ENCODE measurements around the gene CCDC186. TPM values are rescaled to one million over a fixed set of nuclear protein-coding genes. Genes with fewer than 3 reads are reported as not detected.

The CCDC186 gene
- total RNA-seq, 1 experiment from 2014 or later, result 32.7 TPM

DNA sequence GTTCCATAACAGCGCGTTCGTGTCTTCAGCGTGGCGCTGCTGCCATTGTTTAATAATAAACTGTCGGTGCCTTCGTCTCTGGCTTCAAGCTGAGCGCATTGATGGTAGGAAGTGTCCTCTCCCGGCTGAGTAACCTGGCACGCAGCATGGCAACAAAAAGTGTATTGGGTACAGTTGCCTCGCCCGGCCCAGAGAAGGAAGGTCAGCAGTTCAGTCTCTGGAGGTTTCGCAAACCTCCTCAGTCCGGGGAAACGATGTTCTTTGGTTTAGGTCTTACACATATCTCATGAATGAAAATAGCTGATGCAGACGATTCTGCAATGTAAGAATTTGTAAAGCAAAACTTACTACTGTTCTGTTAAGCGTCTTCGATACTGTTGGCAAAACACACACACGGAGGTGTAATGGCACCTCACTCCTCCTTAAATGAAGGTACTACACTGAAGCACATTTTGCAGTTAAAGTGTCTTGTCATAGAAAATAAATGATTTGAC lies 739 bp upstream of the CCDC186 start:
- Mint-ChIP-seq H3K27ac (no peak overlapping the region), H3K4me3 (peak overlapping the region; percentile 99), H3K36me3 (peaks cover 14% of the 10 kb centered on the region), H3K9me3 (peaks cover 3% of the 10 kb centered on the region; the same call in 1 of the 2 replicates), H3K27me3 (ENCODE audit: low read depth) (peaks cover 12% of the 10 kb centered on the region), H3K4me1 (peaks cover 40% of the 10 kb centered on the region)
- CTCF ChIA-PET, result interaction anchor here (0.9 to 1.1 kb wide), 3 partner anchors 21 to 284 kb away, joined by 3 to 9 read pairs (median 4); no protein-coding TSS in a partner anchor
- DNase-seq (ENCODE audit: low spot score), result no peak
- TF ChIP-seq, protein P1, sequence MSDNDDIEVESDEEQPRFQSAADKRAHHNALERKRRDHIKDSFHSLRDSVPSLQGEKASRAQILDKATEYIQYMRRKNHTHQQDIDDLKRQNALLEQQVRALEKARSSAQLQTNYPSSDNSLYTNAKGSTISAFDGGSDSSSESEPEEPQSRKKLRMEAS (CRISPR knock-in tag; IDR thresholded peaks at IDR 0.05), result peak; percentile 43; the same call in 1 of the 2 replicates
- TF ChIP-seq, protein P2, sequence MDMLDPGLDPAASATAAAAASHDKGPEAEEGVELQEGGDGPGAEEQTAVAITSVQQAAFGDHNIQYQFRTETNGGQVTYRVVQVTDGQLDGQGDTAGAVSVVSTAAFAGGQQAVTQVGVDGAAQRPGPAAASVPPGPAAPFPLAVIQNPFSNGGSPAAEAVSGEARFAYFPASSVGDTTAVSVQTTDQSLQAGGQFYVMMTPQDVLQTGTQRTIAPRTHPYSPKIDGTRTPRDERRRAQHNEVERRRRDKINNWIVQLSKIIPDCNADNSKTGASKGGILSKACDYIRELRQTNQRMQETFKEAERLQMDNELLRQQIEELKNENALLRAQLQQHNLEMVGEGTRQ (CRISPR knock-in tag; IDR thresholded peaks at IDR 0.05), result no peak
- TF ChIP-seq TEAD1 (CRISPR knock-in tag; IDR thresholded peaks at IDR 0.05) (no peak), HMGA2 (CRISPR knock-in tag; IDR thresholded peaks at IDR 0.05) (no peak), SMAD3 (CRISPR knock-in tag; IDR thresholded peaks at IDR 0.05; ENCODE audit: borderline replicate concordance) (no peak), GRHL2 (CRISPR knock-in tag; IDR thresholded peaks at IDR 0.05; ENCODE audit: insufficient replicate concordance, severe bottlenecking) (no peak), GABPB1 (CRISPR knock-in tag; IDR thresholded peaks at IDR 0.05) (no peak)
- TF ChIP-seq, protein P3, sequence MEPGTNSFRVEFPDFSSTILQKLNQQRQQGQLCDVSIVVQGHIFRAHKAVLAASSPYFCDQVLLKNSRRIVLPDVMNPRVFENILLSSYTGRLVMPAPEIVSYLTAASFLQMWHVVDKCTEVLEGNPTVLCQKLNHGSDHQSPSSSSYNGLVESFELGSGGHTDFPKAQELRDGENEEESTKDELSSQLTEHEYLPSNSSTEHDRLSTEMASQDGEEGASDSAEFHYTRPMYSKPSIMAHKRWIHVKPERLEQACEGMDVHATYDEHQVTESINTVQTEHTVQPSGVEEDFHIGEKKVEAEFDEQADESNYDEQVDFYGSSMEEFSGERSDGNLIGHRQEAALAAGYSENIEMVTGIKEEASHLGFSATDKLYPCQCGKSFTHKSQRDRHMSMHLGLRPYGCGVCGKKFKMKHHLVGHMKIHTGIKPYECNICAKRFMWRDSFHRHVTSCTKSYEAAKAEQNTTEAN (CRISPR knock-in tag; IDR thresholded peaks at IDR 0.05), result no peak
- TF ChIP-seq, protein P4, sequence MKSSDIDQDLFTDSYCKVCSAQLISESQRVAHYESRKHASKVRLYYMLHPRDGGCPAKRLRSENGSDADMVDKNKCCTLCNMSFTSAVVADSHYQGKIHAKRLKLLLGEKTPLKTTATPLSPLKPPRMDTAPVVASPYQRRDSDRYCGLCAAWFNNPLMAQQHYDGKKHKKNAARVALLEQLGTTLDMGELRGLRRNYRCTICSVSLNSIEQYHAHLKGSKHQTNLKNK (CRISPR knock-in tag; IDR thresholded peaks at IDR 0.05), result no peak
- peak; percentile 18 for ATAC-seq
- POLR2A ChIA-PET, result interaction anchor here (0.7 to 1.0 kb wide), 3 partner anchors 15 to 230 kb away, joined by 3 to 4 read pairs (median 3); partner anchors contain the start of gene AFAP1L2

DNA sequence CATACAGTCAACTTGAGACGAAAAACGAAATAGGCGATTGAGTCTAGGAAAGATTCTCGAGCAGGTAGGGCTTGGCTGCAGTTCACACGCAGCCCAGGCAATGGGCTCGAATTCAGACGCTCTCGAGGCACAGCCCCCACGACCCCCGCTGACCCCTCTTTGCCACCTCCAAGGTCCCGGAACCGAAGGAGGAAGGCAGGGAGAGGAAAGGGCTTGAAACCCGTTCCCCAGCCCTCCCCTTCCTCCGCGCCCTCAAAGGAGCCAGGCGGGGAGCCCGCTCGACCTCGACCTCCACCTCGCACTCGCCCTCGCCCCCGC lies 441 bp downstream of the CCDC186 start:
- H3K27ac Mint-ChIP-seq, result peak overlapping the region; percentile 99
- peaks cover 3% of the 10 kb centered on the region for H3K27me3 Mint-ChIP-seq (ENCODE audit: low read depth)
- TF ChIP-seq ZNF232 (CRISPR knock-in tag; IDR thresholded peaks at IDR 0.05) (peak; percentile 68; the same call in 1 of the 2 replicates), ETV6 (CRISPR knock-in tag; IDR thresholded peaks at IDR 0.05) (peak; percentile 54; the same call in 1 of the 2 replicates)
- TF ChIP-seq, protein P5, sequence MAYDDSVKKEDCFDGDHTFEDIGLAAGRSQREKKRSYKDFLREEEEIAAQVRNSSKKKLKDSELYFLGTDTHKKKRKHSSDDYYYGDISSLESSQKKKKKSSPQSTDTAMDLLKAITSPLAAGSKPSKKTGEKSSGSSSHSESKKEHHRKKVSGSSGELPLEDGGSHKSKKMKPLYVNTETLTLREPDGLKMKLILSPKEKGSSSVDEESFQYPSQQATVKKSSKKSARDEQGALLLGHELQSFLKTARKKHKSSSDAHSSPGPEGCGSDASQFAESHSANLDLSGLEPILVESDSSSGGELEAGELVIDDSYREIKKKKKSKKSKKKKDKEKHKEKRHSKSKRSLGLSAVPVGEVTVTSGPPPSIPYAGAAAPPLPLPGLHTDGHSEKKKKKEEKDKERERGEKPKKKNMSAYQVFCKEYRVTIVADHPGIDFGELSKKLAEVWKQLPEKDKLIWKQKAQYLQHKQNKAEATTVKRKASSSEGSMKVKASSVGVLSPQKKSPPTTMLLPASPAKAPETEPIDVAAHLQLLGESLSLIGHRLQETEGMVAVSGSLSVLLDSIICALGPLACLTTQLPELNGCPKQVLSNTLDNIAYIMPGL (CRISPR knock-in tag; IDR thresholded peaks at IDR 0.05), result peak; percentile 62
- TF ChIP-seq, protein P6, sequence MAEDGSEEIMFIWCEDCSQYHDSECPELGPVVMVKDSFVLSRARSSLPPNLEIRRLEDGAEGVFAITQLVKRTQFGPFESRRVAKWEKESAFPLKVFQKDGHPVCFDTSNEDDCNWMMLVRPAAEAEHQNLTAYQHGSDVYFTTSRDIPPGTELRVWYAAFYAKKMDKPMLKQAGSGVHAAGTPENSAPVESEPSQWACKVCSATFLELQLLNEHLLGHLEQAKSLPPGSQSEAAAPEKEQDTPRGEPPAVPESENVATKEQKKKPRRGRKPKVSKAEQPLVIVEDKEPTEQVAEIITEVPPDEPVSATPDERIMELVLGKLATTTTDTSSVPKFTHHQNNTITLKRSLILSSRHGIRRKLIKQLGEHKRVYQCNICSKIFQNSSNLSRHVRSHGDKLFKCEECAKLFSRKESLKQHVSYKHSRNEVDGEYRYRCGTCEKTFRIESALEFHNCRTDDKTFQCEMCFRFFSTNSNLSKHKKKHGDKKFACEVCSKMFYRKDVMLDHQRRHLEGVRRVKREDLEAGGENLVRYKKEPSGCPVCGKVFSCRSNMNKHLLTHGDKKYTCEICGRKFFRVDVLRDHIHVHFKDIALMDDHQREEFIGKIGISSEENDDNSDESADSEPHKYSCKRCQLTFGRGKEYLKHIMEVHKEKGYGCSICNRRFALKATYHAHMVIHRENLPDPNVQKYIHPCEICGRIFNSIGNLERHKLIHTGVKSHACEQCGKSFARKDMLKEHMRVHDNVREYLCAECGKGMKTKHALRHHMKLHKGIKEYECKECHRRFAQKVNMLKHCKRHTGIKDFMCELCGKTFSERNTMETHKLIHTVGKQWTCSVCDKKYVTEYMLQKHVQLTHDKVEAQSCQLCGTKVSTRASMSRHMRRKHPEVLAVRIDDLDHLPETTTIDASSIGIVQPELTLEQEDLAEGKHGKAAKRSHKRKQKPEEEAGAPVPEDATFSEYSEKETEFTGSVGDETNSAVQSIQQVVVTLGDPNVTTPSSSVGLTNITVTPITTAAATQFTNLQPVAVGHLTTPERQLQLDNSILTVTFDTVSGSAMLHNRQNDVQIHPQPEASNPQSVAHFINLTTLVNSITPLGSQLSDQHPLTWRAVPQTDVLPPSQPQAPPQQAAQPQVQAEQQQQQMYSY (CRISPR knock-in tag; IDR thresholded peaks at IDR 0.05), result 0 out of 2 replicates have a peak, but pooled peaks have one; percentile 19
- TF ChIP-seq, protein P7, sequence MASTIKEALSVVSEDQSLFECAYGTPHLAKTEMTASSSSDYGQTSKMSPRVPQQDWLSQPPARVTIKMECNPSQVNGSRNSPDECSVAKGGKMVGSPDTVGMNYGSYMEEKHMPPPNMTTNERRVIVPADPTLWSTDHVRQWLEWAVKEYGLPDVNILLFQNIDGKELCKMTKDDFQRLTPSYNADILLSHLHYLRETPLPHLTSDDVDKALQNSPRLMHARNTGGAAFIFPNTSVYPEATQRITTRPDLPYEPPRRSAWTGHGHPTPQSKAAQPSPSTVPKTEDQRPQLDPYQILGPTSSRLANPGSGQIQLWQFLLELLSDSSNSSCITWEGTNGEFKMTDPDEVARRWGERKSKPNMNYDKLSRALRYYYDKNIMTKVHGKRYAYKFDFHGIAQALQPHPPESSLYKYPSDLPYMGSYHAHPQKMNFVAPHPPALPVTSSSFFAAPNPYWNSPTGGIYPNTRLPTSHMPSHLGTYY (CRISPR knock-in tag; IDR thresholded peaks at IDR 0.05), result no peak
- TF ChIP-seq, protein P8, sequence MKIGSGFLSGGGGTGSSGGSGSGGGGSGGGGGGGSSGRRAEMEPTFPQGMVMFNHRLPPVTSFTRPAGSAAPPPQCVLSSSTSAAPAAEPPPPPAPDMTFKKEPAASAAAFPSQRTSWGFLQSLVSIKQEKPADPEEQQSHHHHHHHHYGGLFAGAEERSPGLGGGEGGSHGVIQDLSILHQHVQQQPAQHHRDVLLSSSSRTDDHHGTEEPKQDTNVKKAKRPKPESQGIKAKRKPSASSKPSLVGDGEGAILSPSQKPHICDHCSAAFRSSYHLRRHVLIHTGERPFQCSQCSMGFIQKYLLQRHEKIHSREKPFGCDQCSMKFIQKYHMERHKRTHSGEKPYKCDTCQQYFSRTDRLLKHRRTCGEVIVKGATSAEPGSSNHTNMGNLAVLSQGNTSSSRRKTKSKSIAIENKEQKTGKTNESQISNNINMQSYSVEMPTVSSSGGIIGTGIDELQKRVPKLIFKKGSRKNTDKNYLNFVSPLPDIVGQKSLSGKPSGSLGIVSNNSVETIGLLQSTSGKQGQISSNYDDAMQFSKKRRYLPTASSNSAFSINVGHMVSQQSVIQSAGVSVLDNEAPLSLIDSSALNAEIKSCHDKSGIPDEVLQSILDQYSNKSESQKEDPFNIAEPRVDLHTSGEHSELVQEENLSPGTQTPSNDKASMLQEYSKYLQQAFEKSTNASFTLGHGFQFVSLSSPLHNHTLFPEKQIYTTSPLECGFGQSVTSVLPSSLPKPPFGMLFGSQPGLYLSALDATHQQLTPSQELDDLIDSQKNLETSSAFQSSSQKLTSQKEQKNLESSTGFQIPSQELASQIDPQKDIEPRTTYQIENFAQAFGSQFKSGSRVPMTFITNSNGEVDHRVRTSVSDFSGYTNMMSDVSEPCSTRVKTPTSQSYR (CRISPR knock-in tag; IDR thresholded peaks at IDR 0.05), result no peak
- TF ChIP-seq, protein P9, sequence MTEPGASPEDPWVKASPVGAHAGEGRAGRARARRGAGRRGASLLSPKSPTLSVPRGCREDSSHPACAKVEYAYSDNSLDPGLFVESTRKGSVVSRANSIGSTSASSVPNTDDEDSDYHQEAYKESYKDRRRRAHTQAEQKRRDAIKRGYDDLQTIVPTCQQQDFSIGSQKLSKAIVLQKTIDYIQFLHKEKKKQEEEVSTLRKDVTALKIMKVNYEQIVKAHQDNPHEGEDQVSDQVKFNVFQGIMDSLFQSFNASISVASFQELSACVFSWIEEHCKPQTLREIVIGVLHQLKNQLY (CRISPR knock-in tag; IDR thresholded peaks at IDR 0.05), result peak; percentile 59; the same call in 1 of the 2 replicates
- peak; percentile 50 for DNase-seq (ENCODE audit: low spot score)
- H3K9me3 Mint-ChIP-seq, result peaks cover 12% of the 10 kb centered on the region
- H3K4me1 Mint-ChIP-seq, result peaks cover 28% of the 10 kb centered on the region
- ChIA-PET CTCF (interaction anchor here (0.6 to 1.1 kb wide), 6 partner anchors 20 to 285 kb away, joined by 3 to 9 read pairs (median 3); no protein-coding TSS in a partner anchor), POLR2A (interaction anchor here (1.0 kb wide), 1 partner anchor 231 kb away, joined by 4 read pairs; the partner anchor contains the start of gene AFAP1L2)
- peak overlapping the region; percentile 99 for H3K4me3 Mint-ChIP-seq
- H3K36me3 Mint-ChIP-seq, result peaks cover 24% of the 10 kb centered on the region
- peak; percentile 10 for ATAC-seq
